Stimulated activated CD4-positive, alpha-beta T cell treated with anti-CD3 and anti-CD28 coated beads, Interleukin-1b, Interleukin-23, amount 100 ng/mL, for 48 hours (primary cell): ENCODE data around the gene MRPS7.
"Not testable (repeated sequence)": the region's sequence is repeated elsewhere in the genome, so short reads cannot be mapped to it uniquely, and the experiment has no call there.

Source experiments
- DNase-seq: peaks from one replicate; pipeline ENCODE4 v3.0.0-alpha.2; 2020

Gene MRPS7

GRCh38 chr17:75271955-75272847 lies 10.5 kb downstream of the MRPS7 start:
- DNase-seq, result peak; percentile 16

- DNase-seq, result no peak
Observed at GRCh38 chr17:75272848-75273184, 11.1 kb downstream of the MRPS7 start.

DNA sequence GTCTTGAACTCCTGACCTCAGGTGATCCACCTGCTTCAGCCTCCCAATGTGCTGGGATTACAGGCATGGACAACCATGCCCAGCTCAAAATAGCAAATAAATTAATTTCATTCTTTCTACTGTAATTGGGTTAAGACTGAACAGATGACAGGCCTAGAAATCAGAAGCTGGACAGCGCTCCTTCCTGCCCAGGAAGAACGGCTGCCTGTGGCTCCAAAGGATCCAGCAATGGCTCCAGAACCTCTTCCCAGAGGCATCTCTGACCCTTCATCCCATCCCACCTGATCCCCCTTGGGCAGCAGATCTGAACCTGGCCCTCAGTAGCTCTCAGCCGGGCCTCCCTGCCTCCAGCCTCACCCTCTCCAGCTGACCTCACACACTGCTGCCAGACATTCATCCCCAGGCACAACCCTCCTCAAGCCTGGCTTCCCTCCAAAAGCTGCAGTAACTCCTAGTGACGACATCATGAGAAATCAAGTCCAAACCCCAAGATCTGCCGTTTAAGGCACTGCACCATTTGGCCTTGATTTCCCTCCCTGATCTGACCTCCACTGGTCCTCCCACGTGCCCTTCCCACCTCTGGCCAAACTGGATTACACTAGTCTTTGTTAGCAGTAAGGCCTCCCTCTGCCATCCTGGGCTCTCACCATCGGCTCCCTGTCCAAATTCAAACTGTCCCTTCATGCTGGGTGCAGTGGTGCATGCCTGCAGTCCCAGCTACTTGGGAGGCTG lies 12.5 kb downstream of the MRPS7 start:
- DNase-seq, result no peak

GRCh38 chr17:75277664-75278071 lies 16.0 kb downstream of the MRPS7 start:
- DNase-seq, result no peak

- DNase-seq, result not testable (repeated sequence)
Observed at GRCh38 chr17:75280189-75280588, 18.5 kb downstream of the MRPS7 start.

DNA sequence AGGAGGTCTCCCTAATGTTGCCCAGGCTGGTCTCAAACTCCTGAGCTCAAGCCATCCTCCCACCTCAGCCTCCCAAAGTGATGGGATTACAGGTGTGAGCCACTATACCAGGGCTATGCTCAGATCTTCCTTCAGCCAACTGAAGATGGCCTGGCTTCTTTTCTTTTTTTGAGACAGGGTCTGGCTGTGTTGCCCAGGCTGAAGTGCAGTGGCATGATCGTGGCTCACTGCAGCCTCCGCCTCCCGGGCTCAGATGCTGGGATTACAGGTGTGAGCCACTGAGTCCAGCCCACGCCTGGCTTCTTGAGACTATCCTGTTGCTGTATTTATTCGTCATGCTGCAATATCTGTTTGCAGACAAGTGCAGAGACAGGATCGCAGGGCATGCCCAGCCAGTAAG lies 23.4 kb downstream of the MRPS7 start:
- DNase-seq, result no peak

DNA sequence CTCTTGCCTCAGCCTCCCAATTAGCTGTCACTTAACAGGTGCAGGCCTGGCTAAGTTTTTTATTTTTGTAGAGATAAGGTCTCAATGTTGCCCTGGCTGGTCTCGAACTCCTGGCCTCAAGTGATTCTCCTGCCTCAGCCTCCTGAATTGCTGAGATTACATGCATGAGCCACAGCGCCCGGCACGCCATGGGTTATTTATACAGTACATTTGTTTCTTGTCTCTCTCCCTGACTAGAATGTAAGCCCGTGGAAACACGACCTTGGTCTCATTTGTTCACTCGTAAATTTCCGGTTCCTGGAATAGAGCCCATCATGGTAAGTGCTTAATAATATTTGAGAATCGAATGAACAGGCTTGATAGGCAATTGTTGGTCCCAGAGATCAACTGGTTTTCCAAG lies 25.5 kb downstream of the MRPS7 start:
- no peak for DNase-seq

DNA sequence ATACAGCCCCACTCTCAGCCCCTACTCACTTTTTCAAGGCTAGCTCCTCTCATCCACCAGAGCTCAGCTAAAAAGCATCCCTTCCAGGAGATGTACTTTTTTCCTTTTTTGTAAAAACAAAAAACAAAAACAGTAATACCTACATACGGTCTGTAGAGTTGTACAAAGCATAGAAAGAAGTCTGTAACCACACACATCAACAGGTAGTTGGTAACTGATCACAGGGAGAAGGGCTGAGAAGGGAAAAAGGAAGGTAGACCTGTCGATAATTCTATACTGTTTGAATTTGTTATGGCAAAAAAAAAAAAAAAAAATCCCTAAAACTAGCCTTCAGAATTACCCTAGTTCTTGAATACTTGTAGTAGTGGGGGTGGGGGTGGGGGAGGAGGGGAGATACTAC lies 26.7 kb downstream of the MRPS7 start:
- DNase-seq, result no peak

DNA sequence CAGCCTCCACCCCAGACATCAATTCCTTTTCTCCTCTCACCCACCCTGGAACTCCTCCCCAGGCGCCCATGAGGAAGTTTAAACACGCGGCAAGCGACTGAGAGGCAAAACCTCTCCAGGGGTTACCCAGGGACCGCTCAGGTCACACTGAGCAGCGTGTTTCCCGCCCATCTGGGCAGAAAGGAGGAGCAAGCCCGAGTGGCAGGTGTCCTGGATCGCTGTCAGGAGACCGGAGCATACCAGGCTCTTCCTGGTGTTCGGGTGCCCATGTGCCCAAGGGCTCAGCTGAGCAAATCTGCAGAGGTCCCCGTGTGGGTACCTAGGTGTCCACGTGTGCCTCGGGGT lies 27.1 kb downstream of the MRPS7 start:
- DNase-seq, result peak; percentile 57

GRCh38 chr17:75289115-75289831 lies 27.6 kb downstream of the MRPS7 start, which contains the start of gene SLC25A19:
Gene SLC25A19, minus strand, starts transcription at chr17:75289433. Its CDS starts 2,669 bp downstream, at chr17:75286764.
- DNase-seq, result peak; percentile 99

GRCh38 chr17:75289832-75290337 lies 28.2 kb downstream of the MRPS7 start:
- peak; percentile 71 for DNase-seq

DNA sequence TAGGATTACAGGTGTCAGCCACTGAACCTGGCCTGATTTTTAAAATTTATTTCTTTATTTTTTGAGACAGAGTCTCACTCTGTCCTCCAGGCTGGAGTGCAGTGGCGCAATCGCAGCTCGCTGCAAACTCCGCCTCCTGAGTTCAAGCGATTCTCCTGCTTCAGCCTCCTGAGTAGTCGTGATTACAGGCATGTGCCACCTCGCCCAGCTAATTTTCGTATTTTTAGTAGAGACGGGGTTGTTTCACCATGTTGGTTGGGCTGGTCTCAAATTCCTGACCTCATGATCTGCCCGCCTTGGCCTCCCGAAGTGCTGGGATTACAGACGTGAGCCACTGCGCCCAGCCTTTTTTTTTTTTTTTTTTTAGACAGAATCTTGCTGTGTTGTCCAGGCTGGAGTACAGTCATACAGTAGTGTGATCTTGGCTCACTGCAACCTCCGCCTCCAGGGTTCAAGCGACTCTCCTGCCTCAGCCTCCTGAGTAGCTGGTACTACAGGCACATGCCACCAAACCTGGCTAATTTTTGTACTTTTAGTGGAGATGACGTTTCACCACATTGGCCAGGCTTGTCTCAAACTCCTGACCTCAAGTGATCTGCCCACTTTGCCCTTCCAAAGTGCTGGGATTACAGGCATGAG lies 31.2 kb downstream of the MRPS7 start:
- not testable (repeated sequence) for DNase-seq

DNA sequence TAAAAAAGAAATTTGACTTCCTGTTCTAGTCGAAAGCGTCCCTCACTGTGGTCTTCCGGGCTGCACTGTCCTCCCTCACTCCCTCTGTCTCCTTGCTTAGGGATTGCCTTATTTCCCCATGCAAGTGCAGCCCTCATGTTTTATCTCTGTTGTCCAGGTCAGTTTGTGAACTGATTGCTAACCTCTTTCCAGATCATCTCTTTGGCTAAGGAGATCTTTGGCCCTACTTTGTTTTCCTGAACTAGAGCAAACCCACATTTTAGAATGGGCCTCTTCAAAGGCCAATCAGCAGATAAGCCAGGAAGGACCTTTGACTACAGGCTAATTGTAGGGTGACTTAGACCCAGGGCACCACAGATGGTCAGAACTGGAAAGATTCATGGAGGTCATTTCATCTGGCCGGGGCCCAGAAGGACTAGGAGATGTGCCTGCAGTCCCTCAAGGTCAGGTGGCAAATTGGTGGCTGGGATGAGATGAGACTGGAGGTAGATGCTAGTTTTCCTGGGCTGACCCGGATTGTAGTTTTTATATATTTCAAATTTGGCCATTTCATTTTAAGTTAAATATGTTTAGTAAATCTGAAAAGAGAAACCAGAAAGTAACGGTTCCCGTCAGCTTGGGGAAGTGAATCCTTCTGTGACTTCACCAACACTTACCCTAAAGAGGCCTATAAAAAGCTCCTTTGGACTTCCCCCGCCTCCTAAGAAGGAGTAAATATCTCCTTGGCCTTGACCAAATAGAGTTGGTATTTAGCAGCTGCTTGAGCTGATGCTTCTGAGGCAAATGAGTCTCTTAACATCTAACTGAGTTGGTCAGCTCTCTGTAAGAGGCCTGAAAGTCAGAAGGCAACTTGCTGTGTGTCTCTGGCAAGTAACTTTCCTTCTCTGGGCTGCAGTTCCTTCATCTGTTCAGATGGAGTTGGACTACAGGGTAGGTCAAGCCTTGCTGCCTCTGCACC lies 33.8 kb downstream of the MRPS7 start:
- DNase-seq, result peak; percentile 22

GRCh38 chr17:75300280-75300679 lies 38.6 kb downstream of the MRPS7 start:
- DNase-seq, result no peak

DNA sequence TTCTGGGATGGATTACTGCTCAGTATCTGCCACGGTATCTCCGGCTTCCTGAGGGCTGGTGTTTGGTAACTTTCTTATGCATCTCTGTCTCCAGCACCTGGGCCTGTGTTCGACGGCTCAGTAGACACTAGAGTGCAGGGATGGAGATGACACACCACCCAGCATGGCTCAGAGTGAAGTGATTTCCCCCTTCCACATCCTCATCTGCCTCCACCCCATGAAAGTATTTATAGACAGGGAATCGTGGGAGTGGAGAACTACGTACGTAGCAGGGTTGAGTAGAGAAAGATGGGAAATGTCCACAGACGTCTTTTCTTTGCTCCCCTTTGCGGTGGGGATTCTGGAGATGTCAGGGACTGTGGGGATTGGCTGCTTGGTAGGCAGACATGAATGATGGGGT lies 39.4 kb downstream of the MRPS7 start:
- DNase-seq, result no peak

DNA sequence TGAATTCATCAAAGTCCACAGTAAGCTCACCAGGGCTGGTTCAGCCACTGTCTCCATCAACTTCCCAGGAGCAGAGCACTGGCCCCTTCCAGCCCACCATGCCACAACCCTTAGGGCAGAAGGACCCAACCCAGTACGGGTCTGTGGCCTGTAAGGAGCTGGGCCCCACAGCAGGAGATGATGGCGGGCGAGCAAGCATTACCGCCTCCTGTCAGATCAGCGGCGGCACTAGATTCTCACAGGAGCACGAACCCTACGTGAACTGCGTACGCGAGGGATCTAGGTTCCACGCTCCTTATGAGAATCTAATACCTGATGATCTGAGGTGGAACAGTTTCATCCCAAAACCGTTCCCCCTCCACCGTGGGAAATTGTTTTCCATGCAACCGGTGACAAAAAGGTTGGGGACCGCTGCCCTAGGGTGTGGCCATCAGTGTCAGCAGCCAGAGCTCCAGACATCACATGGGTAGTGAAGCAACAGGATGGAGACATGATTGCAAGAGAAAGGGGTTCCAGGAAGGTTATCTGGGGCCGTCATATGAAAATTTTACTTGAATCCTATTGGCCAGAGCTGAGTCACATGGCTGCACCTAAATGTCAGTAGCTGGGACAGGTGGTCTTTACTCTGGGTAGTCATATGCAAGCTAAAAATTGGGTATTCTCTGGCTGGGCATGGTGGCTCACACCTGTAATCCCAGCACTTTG lies 40.0 kb downstream of the MRPS7 start:
- DNase-seq, result no peak

- no peak for DNase-seq
Observed at GRCh38 chr17:75307957-75308731, 46.5 kb downstream of the MRPS7 start.

DNA sequence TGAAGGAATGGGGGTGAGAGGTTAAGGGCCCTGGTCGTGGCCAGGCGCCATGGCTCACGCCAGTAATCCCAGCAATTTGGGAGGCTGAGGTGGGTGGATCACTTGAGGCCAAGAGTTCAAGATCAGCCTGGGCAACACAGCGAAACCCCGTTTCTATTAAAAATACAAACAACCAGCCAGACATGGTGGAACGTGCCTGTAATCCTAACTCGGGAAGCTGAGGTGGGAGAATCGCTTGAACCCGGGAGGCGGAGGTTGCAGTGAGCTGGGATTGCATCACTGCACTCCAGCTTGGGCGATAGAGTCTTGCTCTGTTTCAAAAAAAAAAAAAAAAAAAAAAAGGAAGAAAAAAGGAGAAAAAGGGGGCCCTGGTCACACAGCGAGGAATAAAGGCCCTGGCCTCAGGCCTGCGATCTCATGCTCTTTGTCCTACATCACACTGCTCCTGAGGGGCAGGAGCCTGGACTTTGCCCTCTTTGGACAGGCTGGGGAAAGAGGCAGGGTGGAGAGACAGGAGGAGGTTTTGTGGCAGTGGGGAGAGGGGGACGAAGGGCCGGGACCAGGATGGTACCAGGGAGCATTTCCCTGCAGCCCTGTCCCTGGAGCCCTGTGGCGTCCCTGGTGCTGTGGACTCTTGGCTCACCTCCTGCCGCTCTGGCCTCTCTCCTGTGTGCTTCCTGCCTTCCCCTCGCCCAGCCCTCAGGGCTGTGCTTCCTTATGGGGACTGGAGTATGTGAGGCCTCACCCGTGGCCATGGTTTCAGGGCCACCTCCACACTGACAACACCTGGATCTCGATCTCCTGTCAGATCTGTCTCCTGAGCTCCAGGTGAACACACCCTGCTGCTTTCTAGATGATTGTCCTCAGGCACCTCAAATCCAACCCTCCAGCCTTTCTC lies 47.3 kb downstream of the MRPS7 start:
- DNase-seq, result no peak

DNA sequence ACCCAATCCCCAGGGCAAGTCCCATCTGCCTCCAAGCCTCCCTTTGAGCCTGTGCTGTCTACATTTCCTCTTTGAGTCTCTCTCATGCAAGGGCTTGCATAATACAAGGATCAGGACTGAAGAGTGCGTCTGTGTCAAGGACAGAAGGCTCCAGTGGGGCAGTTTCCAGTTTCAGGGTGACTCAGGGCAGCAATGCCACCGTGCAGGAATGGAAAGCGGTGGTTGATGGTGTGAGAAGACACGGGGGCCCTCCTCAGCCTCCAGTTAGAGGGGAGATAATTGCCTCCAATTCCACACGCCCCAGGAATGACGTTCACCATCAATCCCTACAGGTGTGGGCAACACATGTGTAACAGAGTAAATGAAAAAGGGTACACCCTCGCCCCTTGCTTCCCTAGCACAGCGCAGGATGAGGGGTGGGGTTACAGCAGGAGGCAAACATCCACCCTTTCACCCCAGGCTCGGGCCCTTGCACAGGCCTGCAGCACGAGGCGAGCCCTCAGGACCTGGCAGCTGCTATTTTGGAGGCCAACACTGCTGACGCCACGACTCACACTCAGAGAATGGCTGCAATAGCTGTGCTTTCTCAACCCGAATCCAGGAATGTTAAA lies 52.4 kb downstream of the MRPS7 start:
- no peak for DNase-seq
